ENCODE measurements around the gene PWWP2B. TPM values are rescaled to one million over a fixed set of nuclear protein-coding genes. Genes with fewer than 3 reads are reported as not detected.

Gene PWWP2B
- total and polyA plus RNA-seq, 2 of the 8 experiments (the other 6 are each of a cell fraction or from before 2014, with no cell fraction given) = 5.3 to 10.8 TPM

DNA sequence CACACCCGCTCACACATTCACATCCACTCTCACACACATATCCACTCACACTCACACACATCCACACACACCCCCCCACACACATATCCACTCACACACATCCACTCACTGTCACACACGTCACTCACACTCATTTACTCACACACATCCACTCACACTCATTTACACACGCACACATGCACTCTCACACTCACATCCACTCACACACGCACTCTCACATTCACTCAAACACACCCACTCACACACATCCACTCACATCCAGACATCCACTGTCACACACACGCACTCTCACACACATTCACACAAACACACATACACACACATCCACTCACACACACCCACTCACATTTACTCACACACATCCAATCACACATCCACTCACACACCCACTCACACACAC, 18.3 kb downstream of the PWWP2B start (continued):
- TF ChIP-seq, protein P1, sequence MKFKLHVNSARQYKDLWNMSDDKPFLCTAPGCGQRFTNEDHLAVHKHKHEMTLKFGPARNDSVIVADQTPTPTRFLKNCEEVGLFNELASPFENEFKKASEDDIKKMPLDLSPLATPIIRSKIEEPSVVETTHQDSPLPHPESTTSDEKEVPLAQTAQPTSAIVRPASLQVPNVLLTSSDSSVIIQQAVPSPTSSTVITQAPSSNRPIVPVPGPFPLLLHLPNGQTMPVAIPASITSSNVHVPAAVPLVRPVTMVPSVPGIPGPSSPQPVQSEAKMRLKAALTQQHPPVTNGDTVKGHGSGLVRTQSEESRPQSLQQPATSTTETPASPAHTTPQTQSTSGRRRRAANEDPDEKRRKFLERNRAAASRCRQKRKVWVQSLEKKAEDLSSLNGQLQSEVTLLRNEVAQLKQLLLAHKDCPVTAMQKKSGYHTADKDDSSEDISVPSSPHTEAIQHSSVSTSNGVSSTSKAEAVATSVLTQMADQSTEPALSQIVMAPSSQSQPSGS (IDR thresholded peaks at IDR 0.05; ENCODE audit: low read length) = no peak
- TF ChIP-seq TCF12 (IDR thresholded peaks at IDR 0.05; ENCODE audit: low read depth, low read length) = no peak
- no peak for TF ChIP-seq KDM4A (IDR thresholded peaks at IDR 0.05; ENCODE audit: low read depth, low read length, severe bottlenecking)
- TF ChIP-seq NANOG (IDR thresholded peaks at IDR 0.05; ENCODE audit: insufficient read depth, low read depth, low read length, poor library complexity, severe bottlenecking) = no peak
- TF ChIP-seq GTF2F1 (IDR thresholded peaks at IDR 0.05; ENCODE audit: borderline replicate concordance, low read depth, low read length) = no peak
- TF ChIP-seq HDAC6 (IDR thresholded peaks at IDR 0.05; ENCODE audit: low read depth, low read length) = no peak
- TF ChIP-seq, protein P2, sequence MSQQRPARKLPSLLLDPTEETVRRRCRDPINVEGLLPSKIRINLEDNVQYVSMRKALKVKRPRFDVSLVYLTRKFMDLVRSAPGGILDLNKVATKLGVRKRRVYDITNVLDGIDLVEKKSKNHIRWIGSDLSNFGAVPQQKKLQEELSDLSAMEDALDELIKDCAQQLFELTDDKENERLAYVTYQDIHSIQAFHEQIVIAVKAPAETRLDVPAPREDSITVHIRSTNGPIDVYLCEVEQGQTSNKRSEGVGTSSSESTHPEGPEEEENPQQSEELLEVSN (IDR thresholded peaks at IDR 0.05) = no peak
- TF ChIP-seq PHF8 (conservative IDR thresholded peaks at IDR 0.05; ENCODE audit: low read depth, low read length) = no peak

Measured in H1 (cell line).